OCI-LY1 (cell line): ENCODE results near the gene CAPN12.
A peak's percentile ranks its signal among the peaks of the same experiment; 100 is the strongest.

ENCODE experiments used
- H2AFZ ChIP-seq: fragments of 200-600 bp; sonication (generic), shearing (Covaris generic); 2 replicates; pipeline ENCODE4 v1.6.0; 2014; ENCODE audit warnings: antibody characterized with exemption, mild to moderate bottlenecking, low read length
- H3F3A ChIP-seq: fragments of 200-600 bp; sonication (generic), shearing (Covaris generic); 2 replicates; pipeline ENCODE4 v1.6.0; 2014; ENCODE audit warnings: mild to moderate bottlenecking, antibody characterized with exemption, low read length, moderate library complexity; ENCODE audit not compliant: insufficient read depth
- H3K27ac ChIP-seq: fragments of 200-600 bp; sonication (generic); 2 replicates; pipeline ENCODE4 v1.5.1; 2014; ENCODE audit warnings: low read length, mixed run types, mild to moderate bottlenecking, low read depth; ENCODE audit not compliant: poor library complexity, severe bottlenecking
- H3K27me3 ChIP-seq: fragments of 200-600 bp; sonication (generic); 2 replicates; pipeline ENCODE4 v1.6.0; 2014; ENCODE audit warnings: antibody characterized with exemption, mild to moderate bottlenecking, low read length, moderate library complexity; ENCODE audit not compliant: insufficient read depth
- H3K36me3 ChIP-seq: fragments of 200-600 bp; sonication (generic); 2 replicates; pipeline ENCODE4 v1.6.1; 2014; ENCODE audit warnings: mild to moderate bottlenecking, antibody characterized with exemption, low read length, moderate library complexity, mixed read lengths; ENCODE audit not compliant: insufficient read depth
- H3K4me1 ChIP-seq: fragments of 200-600 bp; sonication (generic); 2 replicates; pipeline ENCODE4 v1.5.1; 2014; ENCODE audit warnings: mild to moderate bottlenecking, low read length, moderate library complexity; ENCODE audit not compliant: insufficient read depth, severe bottlenecking
- H3K4me2 ChIP-seq: fragments of 200-600 bp; sonication (generic), shearing (Covaris generic); 2 replicates; pipeline ENCODE4 v1.6.1; 2014; ENCODE audit warnings: low read length
- H3K4me3 ChIP-seq: fragments of 200-600 bp; sonication (generic); 2 replicates; pipeline ENCODE4 v1.5.1; 2014; ENCODE audit warnings: low read length, low read depth, mild to moderate bottlenecking, mixed read lengths; ENCODE audit not compliant: poor library complexity, severe bottlenecking
- H3K79me2 ChIP-seq: fragments of 200-600 bp; shearing (Covaris generic); 2 replicates; pipeline ENCODE4 v1.6.1; 2016; ENCODE audit warnings: mixed run types, low read length, mixed read lengths; ENCODE audit not compliant: insufficient read depth
- H3K9ac ChIP-seq: fragments of 200-600 bp; sonication (generic), shearing (Covaris generic); 2 replicates; pipeline ENCODE4 v1.6.1; 2014; ENCODE audit warnings: mild to moderate bottlenecking, low read length, mixed read lengths
- H3K9me2 ChIP-seq: fragments of 200-600 bp; sonication (generic), shearing (Covaris generic); 2 replicates; pipeline ENCODE4 v1.6.1; 2014; ENCODE audit warnings: low read depth, mild to moderate bottlenecking, low read length, mixed read lengths
- H3K9me3 ChIP-seq: fragments of 200-600 bp; shearing (Covaris generic); 2 replicates; pipeline ENCODE4 v1.6.1; 2014; ENCODE audit warnings: low read length, mixed read lengths
- H4K20me1 ChIP-seq: fragments of 200-600 bp; sonication (generic), shearing (Covaris generic); 2 replicates; pipeline ENCODE4 v1.6.0; 2016; ENCODE audit warnings: mild to moderate bottlenecking, low read length; ENCODE audit not compliant: insufficient read depth
- EZH2 ChIP-seq: fragments of 200-600 bp; sonication (generic), shearing (Covaris generic); IDR thresholded peaks from 2 replicates; pipeline ENCODE4 v1.8.0; 2017; ENCODE audit warnings: borderline replicate concordance, mixed run types, mild to moderate bottlenecking, antibody characterized with exemption, low read length, moderate library complexity, mixed read lengths
- TF ChIP-seq, protein P1 (sequence below): fragments of 200-600 bp; sonication (generic), shearing (Covaris generic); IDR thresholded peaks from 2 replicates; pipeline ENCODE4 v1.5.1; 2017; ENCODE audit warnings: mild to moderate bottlenecking, antibody characterized with exemption, low read length, moderate library complexity, mixed read lengths

The CAPN12 gene

DNA sequence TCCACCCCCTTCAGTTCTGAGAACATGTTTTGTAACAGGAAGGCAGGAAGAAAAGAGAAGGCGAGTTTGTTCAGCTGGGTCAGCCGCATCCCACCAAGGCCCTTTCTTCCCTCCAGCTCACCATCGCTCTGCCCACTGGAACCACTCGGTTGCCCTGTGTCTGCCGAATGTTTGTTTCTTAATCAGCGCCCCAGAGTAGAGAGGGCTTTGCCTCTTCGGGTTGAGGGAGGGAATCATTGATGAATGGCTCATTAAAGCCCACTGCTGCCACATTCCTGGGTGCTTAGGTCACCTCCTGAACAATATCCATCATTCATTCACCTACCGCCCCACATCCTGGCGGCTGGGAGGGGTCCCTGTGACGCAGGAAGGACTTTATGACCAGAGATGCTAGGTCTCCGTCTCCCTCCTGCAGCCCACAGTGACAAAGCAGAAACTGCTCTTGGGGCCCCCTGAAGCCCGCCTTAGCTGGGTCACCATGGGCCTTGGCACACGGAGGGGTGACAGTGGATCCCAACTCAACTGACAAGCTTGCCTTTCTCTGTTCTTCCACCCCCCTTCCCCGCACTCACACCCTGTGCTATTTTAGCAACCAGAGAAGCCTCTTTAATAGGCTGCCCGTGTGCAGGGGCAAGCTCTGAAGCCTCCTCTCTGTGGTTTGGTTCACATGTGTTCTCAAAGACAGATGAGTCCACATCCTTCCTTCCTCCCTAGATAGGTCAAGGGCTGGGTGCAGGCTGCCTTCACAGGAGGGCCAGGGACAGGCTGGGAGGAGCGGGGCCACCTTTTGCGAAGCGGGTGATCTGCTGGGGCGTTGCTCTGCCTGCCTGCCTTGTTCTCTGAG lies 50.7 kb downstream of the CAPN12 start:
- Histone ChIP-seq H3F3A (no peaks in the 10 kb centered on the region), H3K4me3 (no peak overlapping the region), H4K20me1 (no peaks in the 10 kb centered on the region), H2AFZ (no peak overlapping the region), H3K4me2 (peak overlapping the region; percentile 32; the same call in 1 of the 2 replicates), H3K9me2 (no peaks in the 10 kb centered on the region), H3K27me3 (no peaks in the 10 kb centered on the region), H3K9ac (peak overlapping the region; percentile 6; the same call in 1 of the 2 replicates), H3K4me1 (peaks cover 38% of the 10 kb centered on the region), H3K79me2 (no peaks in the 10 kb centered on the region), H3K36me3 (no peaks in the 10 kb centered on the region; the same call in 1 of the 2 replicates), H3K27ac (peak overlapping the region; percentile 55), H3K9me3 (no peaks in the 10 kb centered on the region)
- TF ChIP-seq, protein P1, sequence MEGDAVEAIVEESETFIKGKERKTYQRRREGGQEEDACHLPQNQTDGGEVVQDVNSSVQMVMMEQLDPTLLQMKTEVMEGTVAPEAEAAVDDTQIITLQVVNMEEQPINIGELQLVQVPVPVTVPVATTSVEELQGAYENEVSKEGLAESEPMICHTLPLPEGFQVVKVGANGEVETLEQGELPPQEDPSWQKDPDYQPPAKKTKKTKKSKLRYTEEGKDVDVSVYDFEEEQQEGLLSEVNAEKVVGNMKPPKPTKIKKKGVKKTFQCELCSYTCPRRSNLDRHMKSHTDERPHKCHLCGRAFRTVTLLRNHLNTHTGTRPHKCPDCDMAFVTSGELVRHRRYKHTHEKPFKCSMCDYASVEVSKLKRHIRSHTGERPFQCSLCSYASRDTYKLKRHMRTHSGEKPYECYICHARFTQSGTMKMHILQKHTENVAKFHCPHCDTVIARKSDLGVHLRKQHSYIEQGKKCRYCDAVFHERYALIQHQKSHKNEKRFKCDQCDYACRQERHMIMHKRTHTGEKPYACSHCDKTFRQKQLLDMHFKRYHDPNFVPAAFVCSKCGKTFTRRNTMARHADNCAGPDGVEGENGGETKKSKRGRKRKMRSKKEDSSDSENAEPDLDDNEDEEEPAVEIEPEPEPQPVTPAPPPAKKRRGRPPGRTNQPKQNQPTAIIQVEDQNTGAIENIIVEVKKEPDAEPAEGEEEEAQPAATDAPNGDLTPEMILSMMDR, result no peak
- TF ChIP-seq EZH2, result no peak

DNA sequence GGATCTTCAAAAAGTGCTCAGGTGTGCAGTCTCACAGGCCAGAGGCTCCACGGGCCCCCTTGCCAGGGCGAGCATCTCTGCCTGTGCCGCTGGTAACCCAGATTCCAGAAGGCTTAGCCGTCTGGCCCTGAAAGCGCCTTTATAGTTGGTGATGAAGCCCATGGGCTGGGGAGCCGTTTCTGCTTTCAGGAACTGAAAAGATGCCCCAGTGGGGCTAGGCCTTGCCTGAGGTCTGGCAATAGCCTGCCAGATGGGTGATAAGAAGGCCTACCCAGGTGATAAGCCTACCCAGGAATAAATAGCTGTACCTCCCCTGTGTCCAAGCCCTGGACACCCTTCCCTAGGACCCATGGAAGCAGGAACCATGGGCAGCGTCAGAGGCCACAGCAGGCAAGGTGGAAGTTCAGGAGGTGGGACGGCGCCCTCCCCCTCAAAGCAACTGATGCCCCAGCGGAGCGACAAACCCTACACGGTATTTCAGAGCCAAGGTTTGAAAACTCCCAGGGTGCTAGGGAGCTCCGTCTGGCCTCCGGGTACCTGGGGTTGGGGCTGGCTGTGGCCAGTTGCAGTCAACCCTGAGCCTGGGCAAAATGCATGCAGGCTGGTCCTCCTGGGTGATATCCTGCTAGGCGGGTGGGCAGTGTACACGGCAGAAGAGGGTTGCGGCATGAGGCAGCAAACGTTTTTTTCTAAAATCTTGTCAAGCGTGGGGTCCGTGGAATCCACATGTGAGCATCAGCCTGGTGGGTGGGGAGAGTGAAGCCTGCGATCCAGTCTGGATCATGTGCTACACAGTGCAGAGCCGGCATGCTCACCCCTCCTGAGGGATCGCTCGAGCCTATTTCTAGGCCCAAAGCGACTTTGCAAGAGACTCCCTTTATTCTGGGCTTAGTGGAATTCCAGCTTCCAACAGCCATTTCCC lies 51.6 kb downstream of the CAPN12 start:
- Histone ChIP-seq H3K27ac (peak overlapping the region; percentile 58), H3K79me2 (0 out of 2 replicates have a peak, but pooled peaks cover 1% of the 10 kb centered on the region), H3K27me3 (no peaks in the 10 kb centered on the region), H3K4me1 (peaks cover 38% of the 10 kb centered on the region), H3K4me2 (peak overlapping the region; percentile 32; the same call in 1 of the 2 replicates), H3F3A (no peaks in the 10 kb centered on the region), H3K36me3 (peaks cover 1% of the 10 kb centered on the region; the same call in 1 of the 2 replicates), H3K9me2 (no peaks in the 10 kb centered on the region), H2AFZ (no peak overlapping the region), H3K9ac (peak overlapping the region; percentile 6; the same call in 1 of the 2 replicates), H3K9me3 (no peaks in the 10 kb centered on the region), H3K4me3 (no peak overlapping the region), H4K20me1 (no peaks in the 10 kb centered on the region)
- TF ChIP-seq EZH2, result no peak
- TF ChIP-seq, protein P1, result no peak

DNA sequence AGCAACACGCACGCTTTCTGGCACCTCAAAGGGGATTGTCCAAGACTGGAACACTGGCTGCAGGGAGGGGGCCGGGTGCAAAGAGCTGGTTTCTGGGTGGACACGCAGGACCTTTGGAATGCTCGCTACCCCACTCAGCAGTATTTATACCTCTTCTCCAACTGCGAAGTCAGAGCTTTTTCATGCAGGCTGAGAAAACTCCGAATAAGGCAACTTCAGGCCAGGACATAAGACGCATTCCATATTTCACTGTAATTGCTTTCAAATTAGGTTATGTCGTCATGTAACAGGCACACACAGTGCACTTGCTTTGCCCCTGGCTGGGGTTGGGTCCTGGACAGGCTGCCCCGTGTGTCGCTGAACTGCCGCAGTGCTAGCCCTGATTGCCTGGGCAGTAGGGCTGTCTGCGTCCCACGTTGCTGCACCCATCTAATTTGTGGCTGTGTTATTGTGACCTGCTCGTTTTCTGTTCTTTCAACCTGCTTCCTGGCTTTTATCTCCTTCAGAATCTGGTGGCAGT lies 52.3 kb downstream of the CAPN12 start:
- H4K20me1 ChIP-seq, result no peaks in the 10 kb centered on the region
- H3K4me1 ChIP-seq, result peaks cover 38% of the 10 kb centered on the region
- TF ChIP-seq, protein P1, result no peak
- no peak for TF ChIP-seq EZH2
- H3K36me3 ChIP-seq, result peaks cover 4% of the 10 kb centered on the region; the same call in 1 of the 2 replicates
- 0 out of 2 replicates have a peak, but pooled peaks cover 5% of the 10 kb centered on the region for H3K79me2 ChIP-seq
- H3K4me2 ChIP-seq, result no peak overlapping the region
- H2AFZ ChIP-seq, result no peak overlapping the region
- no peaks in the 10 kb centered on the region for H3K27me3 ChIP-seq
- H3K9me3 ChIP-seq, result no peaks in the 10 kb centered on the region
- H3K9ac ChIP-seq, result no peak overlapping the region
- H3F3A ChIP-seq, result no peaks in the 10 kb centered on the region
- no peak overlapping the region for H3K4me3 ChIP-seq
- H3K27ac ChIP-seq, result peak overlapping the region; percentile 58
- H3K9me2 ChIP-seq, result no peaks in the 10 kb centered on the region
